Upper lobe of left lung (tissue), 4 donors: ENCODE results near the gene C4orf50.

Experiments
- CTCF ChIP-seq, 6 experiments: fragments of 450-650 bp in 4 of 6; fragments of 200-600 bp in 2 of 6; sonication (generic) in 2 of 6; IDR thresholded peaks; one replicate each; pipeline ENCODE4 v1.5.1; 2016 to 2019; ENCODE audit warnings: antibody characterized with exemption in 6 of 6
- EP300 ChIP-seq, 4 donors: sonication (generic); formaldehyde crosslinking; IDR thresholded peaks; one replicate each; pipeline ENCODE4 v1.5.1; 2017; ENCODE audit warnings: antibody characterized with exemption in 4 of 4, control low read depth in 2 of 4
- POLR2AphosphoS5 ChIP-seq, 2 donors: sonication (generic); formaldehyde crosslinking; IDR thresholded peaks; one replicate each; pipeline ENCODE4 v1.5.1; 2017; ENCODE audit warnings: antibody characterized with exemption in 2 of 2

DNA sequence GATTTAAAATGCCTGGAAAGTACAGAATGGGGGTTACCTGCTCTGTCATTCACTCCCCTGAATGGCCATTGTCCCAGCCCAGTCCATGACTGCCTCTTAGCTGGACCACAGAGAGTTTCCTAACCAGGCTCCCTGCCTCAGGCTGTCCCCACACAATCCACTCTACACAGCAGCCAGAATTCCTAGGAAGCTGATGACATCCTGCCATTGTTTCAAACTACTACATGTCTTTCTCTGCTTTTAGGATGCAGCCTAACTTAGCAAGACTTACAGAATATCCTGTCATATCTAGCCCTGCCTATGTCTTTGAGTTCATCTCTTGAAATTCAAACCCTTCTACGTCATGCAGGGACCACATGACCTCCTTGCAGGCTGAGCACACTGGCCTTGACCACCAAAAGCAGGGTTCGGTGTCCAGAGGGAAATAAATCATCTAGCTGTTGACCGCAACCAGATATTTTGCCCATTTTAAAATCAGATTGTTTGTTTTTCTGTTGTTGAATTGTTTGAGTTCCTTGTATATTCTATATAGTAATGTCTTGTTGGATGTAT lies 109.3 kb downstream of the C4orf50 start:
- TF ChIP-seq CTCF (IDR thresholded peaks at IDR 0.05): no peak
- TF ChIP-seq POLR2AphosphoS5 (IDR thresholded peaks at IDR 0.05): no peak
- no peak for TF ChIP-seq EP300 (IDR thresholded peaks at IDR 0.05)
